ENCODE results near the gene PLK3.

The PLK3 gene

DNA sequence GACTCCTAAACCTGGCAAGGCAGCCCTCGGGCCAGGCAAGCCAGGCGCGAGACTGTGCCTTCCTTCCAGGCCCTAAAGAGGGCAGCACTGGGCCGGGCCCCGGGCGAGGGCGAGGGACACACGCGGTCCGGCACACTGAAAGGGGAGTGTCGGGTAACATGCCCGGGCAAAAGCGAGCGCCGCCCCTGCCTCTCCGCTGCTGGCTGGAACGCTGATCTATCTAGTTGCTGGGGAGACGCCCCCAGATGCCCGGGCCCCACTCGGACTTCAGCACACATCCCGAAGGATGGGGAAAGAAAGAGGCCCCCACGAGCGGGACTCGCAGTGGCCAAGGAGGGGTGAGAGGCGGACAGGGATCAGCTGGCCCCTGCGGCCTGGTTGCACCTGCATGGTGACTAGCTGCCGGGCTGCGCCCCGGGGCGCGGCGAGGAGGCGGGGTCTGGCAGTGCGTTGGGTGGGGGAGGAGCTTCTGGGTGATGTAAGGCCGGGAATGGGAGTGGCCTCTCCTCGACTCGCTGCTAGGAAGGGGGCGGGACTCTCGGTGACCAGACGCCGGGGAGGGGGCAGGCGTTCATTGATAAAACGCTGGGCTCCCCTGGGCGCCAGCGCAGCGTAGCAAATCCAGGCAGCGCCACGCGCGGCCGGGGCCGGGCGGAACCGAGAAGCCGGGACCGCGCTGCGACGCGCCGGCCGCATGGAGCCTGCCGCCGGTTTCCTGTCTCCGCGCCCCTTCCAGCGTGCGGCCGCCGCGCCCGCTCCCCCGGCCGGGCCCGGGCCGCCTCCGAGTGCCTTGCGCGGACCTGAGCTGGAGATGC lies at the start of gene PLK3:
Gene PLK3 (plus strand): TSS at position 608 of the 815 bp plus-strand sequence. CDS start 87 bp downstream, at position 695.
- peak within 1 kb of the TSS; percentile 82 for H3K27ac ChIP-seq (ENCODE audit: low read length)
- H3K4me3 ChIP-seq (ENCODE audit: low read length): peak within 1 kb of the TSS; percentile 81
- peak within 1 kb of the TSS; percentile 98 for H3K4me2 ChIP-seq (ENCODE audit: low read depth, low read length)
- DNase-seq: peak; percentile 97
- no peaks in the 10 kb centered on the region for H3K36me3 ChIP-seq (replicated peaks; ENCODE audit: insufficient read depth, low read length)
- peaks cover 5% of the 10 kb centered on the region; the same call in 1 of the 2 replicates for H3K79me2 ChIP-seq (ENCODE audit: low read length)
- no peaks in the 10 kb centered on the region for H3K27me3 ChIP-seq (replicated peaks; ENCODE audit: insufficient read depth, low read length)
- H4K20me1 ChIP-seq (ENCODE audit: insufficient read depth, low read length): no peaks in the 10 kb centered on the region
- TF ChIP-seq EZH2phosphoT487 (IDR thresholded peaks at IDR 0.05; ENCODE audit: low read length) (no peak), EZH2 (optimal IDR thresholded peaks at IDR 0.05; ENCODE audit: low read depth, low read length) (no peak), CTCF (IDR thresholded peaks at IDR 0.05; ENCODE audit: low read length) (peak; percentile 87)
- H3K4me1 ChIP-seq (ENCODE audit: low read length): peaks cover 4% of the 10 kb centered on the region; the same call in 1 of the 2 replicates
- no peaks in the 10 kb centered on the region for H3K9me2 ChIP-seq (replicated peaks; ENCODE audit: insufficient read depth, low read length)
- peak within 1 kb of the TSS; percentile 86 for H2AFZ ChIP-seq (ENCODE audit: low read length)
- no peaks in the 10 kb centered on the region for H3K9me3 ChIP-seq (replicated peaks; ENCODE audit: insufficient read depth, low read length)
- H3K9ac ChIP-seq (ENCODE audit: low read length): peak within 1 kb of the TSS; percentile 72
- H3F3A ChIP-seq (ENCODE audit: insufficient read depth, low read length): peaks cover 5% of the 10 kb centered on the region; the same call in 1 of the 2 replicates

DNA sequence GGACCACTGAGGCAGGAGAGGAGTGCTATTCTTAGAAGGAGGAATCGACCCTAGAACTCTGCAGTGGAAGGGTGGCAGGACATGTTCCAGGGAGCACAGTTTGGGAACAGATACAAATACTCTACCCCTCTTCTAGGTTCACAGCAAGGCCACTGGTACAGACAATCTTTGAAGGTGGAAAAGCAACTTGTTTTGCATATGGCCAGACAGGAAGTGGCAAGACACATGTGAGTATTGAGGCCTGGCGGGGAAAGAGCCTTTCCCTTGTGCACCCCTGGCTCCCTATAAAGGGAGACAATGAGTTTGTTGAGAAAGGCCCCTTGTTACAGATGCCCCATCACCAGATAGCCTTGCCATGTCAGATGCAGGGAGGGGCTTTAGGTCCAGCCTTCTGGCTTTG lies 42.8 kb upstream of the PLK3 start:
- H3K36me3 ChIP-seq (replicated peaks; ENCODE audit: insufficient read depth, low read length): peaks cover 17% of the 10 kb centered on the region

GRCh38 chr1:44759077-44759476 lies 41.1 kb upstream of the PLK3 start:
- no peak overlapping the region for H3K9ac ChIP-seq (ENCODE audit: low read length)
- no peak overlapping the region for H3K4me3 ChIP-seq (ENCODE audit: low read length)
- no peak for DNase-seq

More for the DNA sequence above, 42.8 kb upstream of the PLK3 start:
- Histone ChIP-seq H3K4me1 (ENCODE audit: low read length) (peaks cover 5% of the 10 kb centered on the region), H3K9ac (ENCODE audit: low read length) (no peak overlapping the region), H3F3A (ENCODE audit: insufficient read depth, low read length) (no peaks in the 10 kb centered on the region; the same call in 1 of the 2 replicates), H3K4me2 (ENCODE audit: low read depth, low read length) (no peak overlapping the region), H4K20me1 (ENCODE audit: insufficient read depth, low read length) (no peaks in the 10 kb centered on the region), H3K4me3 (ENCODE audit: low read length) (no peak overlapping the region), H3K27ac (ENCODE audit: low read length) (no peak overlapping the region), H2AFZ (ENCODE audit: low read length) (no peak overlapping the region), H3K79me2 (ENCODE audit: low read length) (peaks cover 11% of the 10 kb centered on the region; the same call in 1 of the 2 replicates), H3K9me3 (replicated peaks; ENCODE audit: insufficient read depth, low read length) (no peaks in the 10 kb centered on the region), H3K9me2 (replicated peaks; ENCODE audit: insufficient read depth, low read length) (no peaks in the 10 kb centered on the region), H3K27me3 (replicated peaks; ENCODE audit: insufficient read depth, low read length) (no peaks in the 10 kb centered on the region)
- TF ChIP-seq EZH2 (optimal IDR thresholded peaks at IDR 0.05; ENCODE audit: low read depth, low read length) (no peak), EZH2phosphoT487 (IDR thresholded peaks at IDR 0.05; ENCODE audit: low read length) (no peak), CTCF (IDR thresholded peaks at IDR 0.05; ENCODE audit: low read length) (no peak)
- DNase-seq: peak; percentile 21

More at GRCh38 chr1:44759077-44759476, 41.1 kb upstream of the PLK3 start:
- Histone ChIP-seq H3K27ac (ENCODE audit: low read length) (no peak overlapping the region), H3K79me2 (ENCODE audit: low read length) (no peaks in the 10 kb centered on the region; the same call in 1 of the 2 replicates), H2AFZ (ENCODE audit: low read length) (no peak overlapping the region), H3K4me1 (ENCODE audit: low read length) (peaks cover 5% of the 10 kb centered on the region), H3F3A (ENCODE audit: insufficient read depth, low read length) (no peaks in the 10 kb centered on the region), H3K9me2 (replicated peaks; ENCODE audit: insufficient read depth, low read length) (no peaks in the 10 kb centered on the region), H4K20me1 (ENCODE audit: insufficient read depth, low read length) (no peaks in the 10 kb centered on the region), H3K9me3 (replicated peaks; ENCODE audit: insufficient read depth, low read length) (no peaks in the 10 kb centered on the region), H3K27me3 (replicated peaks; ENCODE audit: insufficient read depth, low read length) (no peaks in the 10 kb centered on the region), H3K4me2 (ENCODE audit: low read depth, low read length) (no peak overlapping the region), H3K36me3 (replicated peaks; ENCODE audit: insufficient read depth, low read length) (peaks cover 16% of the 10 kb centered on the region; the same call in 1 of the 2 replicates)
- TF ChIP-seq EZH2 (optimal IDR thresholded peaks at IDR 0.05; ENCODE audit: low read depth, low read length) (no peak), EZH2phosphoT487 (IDR thresholded peaks at IDR 0.05; ENCODE audit: low read length) (no peak), CTCF (IDR thresholded peaks at IDR 0.05; ENCODE audit: low read length) (no peak)

All from MM.1S (cell line).